ENCODE data around the gene ZSWIM6.

The ZSWIM6 gene

GRCh38 chr5:61429906-61430305 is 97.8 kb downstream of the ZSWIM6 start:
- TF ChIP-seq ZFX (IDR thresholded peaks at IDR 0.05; ENCODE audit: borderline replicate concordance) (no peak), CTCF (IDR thresholded peaks at IDR 0.05) (no peak)
- no peak overlapping the region for H3K27ac ChIP-seq

- TF ChIP-seq ZFX (IDR thresholded peaks at IDR 0.05; ENCODE audit: borderline replicate concordance) = no peak
- H3K27ac ChIP-seq = no peak overlapping the region
Measured at GRCh38 chr5:61431923-61432620, 100.0 kb downstream of the ZSWIM6 start.

- no peak overlapping the region for H3K27ac ChIP-seq
- TF ChIP-seq ZFX (IDR thresholded peaks at IDR 0.05; ENCODE audit: borderline replicate concordance) (no peak), CTCF (IDR thresholded peaks at IDR 0.05) (no peak)
Measured at GRCh38 chr5:61435368-61435767, 103.3 kb downstream of the ZSWIM6 start.

- TF ChIP-seq CTCF (IDR thresholded peaks at IDR 0.05) = no peak
- TF ChIP-seq ZFX (IDR thresholded peaks at IDR 0.05; ENCODE audit: borderline replicate concordance) = no peak
- H3K27ac ChIP-seq = no peak overlapping the region
Measured at GRCh38 chr5:61438298-61438970, 106.4 kb downstream of the ZSWIM6 start.

GRCh38 chr5:61440086-61440485 is 108.0 kb downstream of the ZSWIM6 start:
- no peak overlapping the region for H3K27ac ChIP-seq
- TF ChIP-seq CTCF (IDR thresholded peaks at IDR 0.05) (no peak), ZFX (IDR thresholded peaks at IDR 0.05; ENCODE audit: borderline replicate concordance) (no peak)

GRCh38 chr5:61440596-61440995 is 108.5 kb downstream of the ZSWIM6 start:
- H3K27ac ChIP-seq = no peak overlapping the region

GRCh38 chr5:61441742-61442141 is 109.7 kb downstream of the ZSWIM6 start:
- TF ChIP-seq CTCF (IDR thresholded peaks at IDR 0.05) = no peak
- TF ChIP-seq ZFX (IDR thresholded peaks at IDR 0.05; ENCODE audit: borderline replicate concordance) = no peak
- H3K27ac ChIP-seq = no peak overlapping the region

More at GRCh38 chr5:61440596-61440995, 108.5 kb downstream of the ZSWIM6 start:
- TF ChIP-seq CTCF (IDR thresholded peaks at IDR 0.05) (no peak), ZFX (IDR thresholded peaks at IDR 0.05; ENCODE audit: borderline replicate concordance) (no peak)

All from 22Rv1 (cell line).